B cell (primary cell): ENCODE data around the gene LAX1. TPM values are rescaled to one million over a fixed set of nuclear protein-coding genes. Genes with fewer than 3 reads are reported as not detected.

ENCODE experiments used
- ATAC-seq: fragments of 200-7000 bp; cut with Tn5 transposase; one replicate; pipeline ENCODE4 v1.10.0; 2021; ENCODE audit warnings: low read depth, mild to moderate bottlenecking, moderate number of reproducible peaks, moderate library complexity
- CTCF ChIA-PET: fragments of 350-600 bp; sonication (Branson Sonifier 250); formaldehyde crosslinking; loops from one replicate; lab custom pipeline; 2021; ENCODE audit warnings: antibody characterized with exemption, inconsistent platforms; lab: Charles Lee
- POLR2A ChIA-PET: fragments of 350-600 bp; sonication (Branson Sonifier 250); formaldehyde crosslinking; loops from one replicate; lab custom pipeline; 2021; ENCODE audit warnings: antibody characterized with exemption; lab: Charles Lee
- DNase-seq: peaks from one replicate; pipeline ENCODE4 v3.0.0; 2013
- H2AFZ ChIP-seq: 2 replicates; pipeline ENCODE4 v1.6.1; 2012; ENCODE audit warnings: mild to moderate bottlenecking, low read depth, low read length; ENCODE audit not compliant: insufficient read depth, poor library complexity, severe bottlenecking
- H3K27ac ChIP-seq, 2 donors: 1 replicate in 1 of 2; 2 replicates in 1 of 2; pipeline ENCODE4 v1.5.1; 2012 to 2013; ENCODE audit warnings: low read length in 2 of 2, mild to moderate bottlenecking in 2 of 2, moderate library complexity in 1 of 2
- H3K27me3 ChIP-seq, 4 experiments: fragments of 200-600 bp in 1 of 4; sonication (generic) in 1 of 4; replicated peaks in 1 of 4; 1 replicate in 2 of 4; 2 replicates in 2 of 4; pipeline versions ENCODE4 v1.6.1 to v1.7.0; 2013 to 2016; ENCODE audit warnings: low read length in 3 of 4, mild to moderate bottlenecking in 2 of 4, mixed read lengths in 1 of 4, moderate library complexity in 1 of 4; ENCODE audit not compliant: insufficient read depth in 4 of 4, control insufficient read depth in 3 of 4; ENCODE audit errors: control extremely low read depth in 1 of 4
- H3K36me3 ChIP-seq, 2 experiments: replicated peaks in 1 of 2; 1 replicate in 1 of 2; 2 replicates in 1 of 2; pipeline versions ENCODE4 v1.6.1 to v1.7.1; 2013; ENCODE audit warnings: low read length in 1 of 2; ENCODE audit not compliant: insufficient read depth in 2 of 2, control insufficient read depth in 1 of 2; ENCODE audit errors: control extremely low read depth in 1 of 2, extremely low read depth in 1 of 2
- H3K4me1 ChIP-seq, 2 donors: fragments of 200-600 bp in 1 of 2; sonication (generic) in 1 of 2; 1 replicate in 1 of 2; 2 replicates in 1 of 2; pipeline versions ENCODE4 v1.5.1 to v1.6.1; 2013 to 2017; ENCODE audit warnings: low read length in 2 of 2; ENCODE audit not compliant: control insufficient read depth in 2 of 2, insufficient read depth in 2 of 2
- H3K4me2 ChIP-seq: replicated peaks from 2 replicates; pipeline ENCODE3; 2012; ENCODE audit warnings: mild to moderate bottlenecking, low read depth, low read length; ENCODE audit not compliant: poor library complexity, severe bottlenecking
- H3K4me3 ChIP-seq, 5 experiments: fragments of 200-600 bp in 1 of 5; sonication (generic) in 1 of 5; 1 replicate in 3 of 5; 2 replicates in 2 of 5; pipeline versions ENCODE4 v1.5.1 to v1.7.0; 2011 to 2016; ENCODE audit warnings: low read length in 4 of 5, mild to moderate bottlenecking in 4 of 5, low read depth in 2 of 5, control low read depth in 1 of 5, moderate library complexity in 1 of 5; ENCODE audit not compliant: insufficient read depth in 1 of 5; ENCODE audit errors: control extremely low read depth in 1 of 5, extremely low read depth in 1 of 5
- H3K79me2 ChIP-seq: fragments of 200-600 bp; sonication (generic); one replicate; pipeline ENCODE4 v1.6.0; 2016; ENCODE audit warnings: low read length; ENCODE audit not compliant: control insufficient read depth, insufficient read depth
- H3K9ac ChIP-seq: fragments of 200-600 bp; sonication (generic); 2 replicates; pipeline ENCODE4 v1.6.1; 2017; ENCODE audit warnings: mild to moderate bottlenecking, low read length, moderate library complexity
- H3K9me3 ChIP-seq, 3 donors: one replicate each; pipeline versions ENCODE4 v1.6.1 to v1.7.1; 2013; ENCODE audit warnings: low read length in 2 of 3; ENCODE audit not compliant: control insufficient read depth in 2 of 3, insufficient read depth in 1 of 3; ENCODE audit errors: control extremely low read depth in 1 of 3
- H4K20me1 ChIP-seq: 2 replicates; pipeline ENCODE4 v1.6.0; 2012; ENCODE audit warnings: mild to moderate bottlenecking, low read length; ENCODE audit not compliant: insufficient read depth, control insufficient read depth, poor library complexity, severe bottlenecking
- H3K27ac Mint-ChIP-seq: one replicate; pipeline ENCODE4 v1.8.0; 2021; ENCODE audit warnings: mixed read lengths
- H3K27me3 Mint-ChIP-seq: one replicate; pipeline ENCODE4 v1.8.0; 2021; ENCODE audit warnings: mixed read lengths
- H3K4me1 Mint-ChIP-seq: one replicate; pipeline ENCODE4 v1.8.0; 2021; ENCODE audit warnings: mixed read lengths
- H3K4me3 Mint-ChIP-seq: one replicate; pipeline ENCODE4 v1.8.0; 2021; ENCODE audit warnings: mixed read lengths
- H3K9me3 Mint-ChIP-seq: one replicate; pipeline ENCODE4 v1.8.0; 2022; ENCODE audit warnings: mixed read lengths; ENCODE audit not compliant: insufficient read depth
- EZH2 ChIP-seq: IDR thresholded peaks from 2 replicates; pipeline ENCODE4 v1.6.1; 2012; ENCODE audit warnings: borderline replicate concordance, low read depth, mild to moderate bottlenecking, moderate library complexity, low read length; ENCODE audit not compliant: insufficient read depth, poor library complexity, severe bottlenecking
- WGBS: methylation state at CpG from one replicate; pipeline ENCODE4 v1.1.5; 2013; ENCODE audit warnings: missing lambda C conversion rate; ENCODE audit not compliant: insufficient coverage; 5-methylcytosine and 5-hydroxymethylcytosine counted together
- intact Hi-C: fragments of 100-400 bp; cut with micrococcal nuclease; formaldehyde crosslinking; loops from one replicate; pipeline ENCODE4 v1.10.0; 2022
- polyA plus RNA-seq: library from polyadenylated mRNA; depleted of rRNA; stranded (reverse); fragments of >200 nt; gene quantifications from 2 replicates; pipeline ENCODE4 v1.2.3, GENCODE V29; 2012
- total RNA-seq, 2 donors: library from RNA; stranded (reverse); fragments of 120-200 nt in 1 of 2; gene quantifications; 1 replicate in 1 of 2; 2 replicates in 1 of 2; pipeline versions ENCODE4 v1.2.3 to v1.2.4, GENCODE V29; 2013 to 2022
- TF ChIP-seq, protein P1 (sequence below): fragments of 200-600 bp; IDR thresholded peaks from one replicate; pipeline ENCODE4 v1.8.0; 2022; ENCODE audit warnings: antibody characterized with exemption, mild to moderate bottlenecking

Gene LAX1
- total and polyA plus RNA-seq, 2 donors (not counting 1 experiment from before 2014, with no cell fraction given) = 11.3 to 20.5 TPM

DNA sequence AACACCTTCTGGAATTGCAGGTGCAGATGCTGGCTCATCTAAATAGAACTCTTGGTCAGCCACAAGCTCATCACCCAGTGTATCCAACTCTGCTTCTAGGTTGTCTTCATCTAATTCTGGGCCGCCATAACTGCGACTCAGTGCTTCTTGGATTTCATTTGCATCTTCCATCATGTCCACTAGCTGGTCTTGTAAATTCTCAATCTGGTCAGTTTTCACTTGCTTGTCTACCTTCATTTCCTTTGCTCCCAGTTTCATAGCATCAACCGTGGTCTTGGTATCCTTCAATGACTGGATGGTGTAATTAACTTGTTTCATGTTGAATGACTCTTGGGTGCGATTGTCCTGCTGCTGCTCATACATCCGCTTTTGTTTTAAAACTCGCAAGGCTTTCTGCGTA lies 40.7 kb downstream of the LAX1 start:
- Histone ChIP-seq H4K20me1 (peaks cover 60% of the 10 kb centered on the region), H3K27ac (no peak overlapping the region), H3K4me3 (no peak overlapping the region), H3K36me3 (peaks cover 5 to 56% of the 10 kb centered on the region in 2 experiments), H3K27me3 (no peaks in the 10 kb centered on the region), H3K4me2 (no peak overlapping the region), H2AFZ (no peak overlapping the region), H3K4me1 (peaks cover 4 to 5% of the 10 kb centered on the region in 2 donors), H3K9ac (no peak overlapping the region), H3K79me2 (peaks cover 97% of the 10 kb centered on the region), H3K9me3 (no peaks in the 10 kb centered on the region)
- POLR2A ChIA-PET = no interaction called here
- ATAC-seq = no peak
- H3K27me3 Mint-ChIP-seq = no peaks in the 10 kb centered on the region
- H3K4me3 Mint-ChIP-seq = no peak overlapping the region
- DNase-seq = no peak
- no peak overlapping the region for H3K27ac Mint-ChIP-seq
- 99% methylated on average over 6 of the region's 7 CpGs for WGBS
- intact Hi-C loops = no loop called here
- peaks cover 34% of the 10 kb centered on the region for H3K4me1 Mint-ChIP-seq
- CTCF ChIA-PET = no interaction called here
- no peaks in the 10 kb centered on the region for H3K9me3 Mint-ChIP-seq
- no peak for TF ChIP-seq EZH2
- TF ChIP-seq, protein P1, sequence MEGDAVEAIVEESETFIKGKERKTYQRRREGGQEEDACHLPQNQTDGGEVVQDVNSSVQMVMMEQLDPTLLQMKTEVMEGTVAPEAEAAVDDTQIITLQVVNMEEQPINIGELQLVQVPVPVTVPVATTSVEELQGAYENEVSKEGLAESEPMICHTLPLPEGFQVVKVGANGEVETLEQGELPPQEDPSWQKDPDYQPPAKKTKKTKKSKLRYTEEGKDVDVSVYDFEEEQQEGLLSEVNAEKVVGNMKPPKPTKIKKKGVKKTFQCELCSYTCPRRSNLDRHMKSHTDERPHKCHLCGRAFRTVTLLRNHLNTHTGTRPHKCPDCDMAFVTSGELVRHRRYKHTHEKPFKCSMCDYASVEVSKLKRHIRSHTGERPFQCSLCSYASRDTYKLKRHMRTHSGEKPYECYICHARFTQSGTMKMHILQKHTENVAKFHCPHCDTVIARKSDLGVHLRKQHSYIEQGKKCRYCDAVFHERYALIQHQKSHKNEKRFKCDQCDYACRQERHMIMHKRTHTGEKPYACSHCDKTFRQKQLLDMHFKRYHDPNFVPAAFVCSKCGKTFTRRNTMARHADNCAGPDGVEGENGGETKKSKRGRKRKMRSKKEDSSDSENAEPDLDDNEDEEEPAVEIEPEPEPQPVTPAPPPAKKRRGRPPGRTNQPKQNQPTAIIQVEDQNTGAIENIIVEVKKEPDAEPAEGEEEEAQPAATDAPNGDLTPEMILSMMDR = no peak

DNA sequence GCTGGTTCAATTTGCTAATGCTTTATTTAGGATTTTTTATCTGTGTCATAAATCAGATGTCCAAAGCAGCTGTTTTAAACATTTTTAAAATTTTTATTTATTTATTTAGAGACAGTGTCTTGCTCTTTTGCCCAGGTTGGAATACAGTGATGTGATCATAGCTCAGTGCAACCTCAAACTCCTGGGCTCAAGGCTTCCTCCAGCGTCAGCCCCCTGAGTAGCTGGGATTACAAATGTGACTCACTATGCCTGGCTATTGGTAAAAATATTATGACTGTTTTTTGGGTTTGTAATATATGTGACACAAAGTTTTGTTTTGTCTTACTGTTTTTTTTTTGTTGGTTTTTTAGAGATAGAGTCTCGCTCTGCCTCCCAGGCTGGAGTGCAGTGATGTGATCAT lies 42.2 kb downstream of the LAX1 start:
- TF ChIP-seq, protein P1 = no peak
- TF ChIP-seq EZH2 = no peak

More for the DNA sequence above, 42.2 kb downstream of the LAX1 start:
- Histone ChIP-seq H2AFZ (no peak overlapping the region), H3K27ac (no peak overlapping the region), H3K4me3 (no peak overlapping the region), H3K36me3 (peaks cover 5 to 47% of the 10 kb centered on the region in 2 experiments), H4K20me1 (peaks cover 66% of the 10 kb centered on the region), H3K9ac (no peak overlapping the region), H3K27me3 (no peaks in the 10 kb centered on the region), H3K4me2 (no peak overlapping the region), H3K79me2 (peaks cover 98% of the 10 kb centered on the region), H3K4me1 (peaks cover 4 to 5% of the 10 kb centered on the region in 2 donors), H3K9me3 (no peaks in the 10 kb centered on the region)
- no peak for ATAC-seq
- Mint-ChIP-seq H3K27me3 (no peaks in the 10 kb centered on the region), H3K27ac (no peak overlapping the region), H3K4me3 (no peak overlapping the region), H3K9me3 (no peaks in the 10 kb centered on the region), H3K4me1 (peaks cover 32% of the 10 kb centered on the region)
- intact Hi-C loops = no loop called here
- no peak for DNase-seq
- ChIA-PET CTCF (no interaction called here), POLR2A (interaction anchor here (0.6 kb wide), 1 partner anchor 568 kb away, joined by 3 read pairs; no protein-coding TSS in a partner anchor)
- 100% methylated on average over 1 of the region's 2 CpGs for WGBS
